Stimulated activated CD4-positive, alpha-beta T cell treated with anti-CD3 and anti-CD28 coated beads, Interleukin-12 subunit alpha, Interleukin-12 subunit beta, amount 100 ng/mL, for 4 hours (primary cell): ENCODE measurements around the gene SH3TC1.

Source experiments
- DNase-seq: peaks from one replicate; pipeline ENCODE4 v3.0.0-alpha.2; 2020

The SH3TC1 gene

DNA sequence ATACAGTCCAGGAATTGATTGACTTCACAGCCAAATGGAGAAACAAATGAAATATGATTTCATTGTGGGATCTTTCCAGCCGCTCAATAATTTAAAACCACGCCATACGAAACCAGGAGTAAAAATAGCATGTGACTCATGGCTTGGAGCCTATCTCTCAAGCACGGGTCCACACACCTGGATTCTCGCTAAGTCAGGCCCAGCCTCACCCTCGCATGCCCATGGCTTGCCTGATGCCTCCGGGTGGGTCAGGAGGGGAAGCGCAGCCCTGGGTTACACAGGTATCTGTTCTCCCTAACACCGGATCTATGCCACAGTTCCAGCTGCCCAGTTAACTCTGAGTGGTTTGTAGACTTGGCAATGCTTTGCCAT lies 34.9 kb upstream of the SH3TC1 start:
- DNase-seq = no peak

DNA sequence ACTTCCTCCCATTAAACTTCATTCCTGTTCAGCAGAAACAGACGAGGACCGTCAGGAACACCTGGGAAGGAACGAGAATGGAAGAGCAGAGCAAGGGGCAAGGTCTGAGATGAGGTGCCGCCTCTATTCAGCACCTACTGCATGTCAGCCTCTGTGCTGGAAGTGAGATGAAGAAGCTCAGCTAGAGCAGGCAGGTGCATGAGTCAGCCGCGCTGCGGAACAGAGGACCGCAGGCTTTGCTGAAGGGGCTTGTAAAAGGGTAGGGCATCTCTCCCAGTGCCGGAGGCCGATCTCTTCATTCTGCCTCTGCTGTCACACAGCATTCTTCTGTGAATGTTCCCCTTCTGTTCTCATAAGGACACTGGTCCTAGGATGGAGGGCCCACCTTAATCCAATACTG lies 34.4 kb upstream of the SH3TC1 start:
- no peak for DNase-seq

DNA sequence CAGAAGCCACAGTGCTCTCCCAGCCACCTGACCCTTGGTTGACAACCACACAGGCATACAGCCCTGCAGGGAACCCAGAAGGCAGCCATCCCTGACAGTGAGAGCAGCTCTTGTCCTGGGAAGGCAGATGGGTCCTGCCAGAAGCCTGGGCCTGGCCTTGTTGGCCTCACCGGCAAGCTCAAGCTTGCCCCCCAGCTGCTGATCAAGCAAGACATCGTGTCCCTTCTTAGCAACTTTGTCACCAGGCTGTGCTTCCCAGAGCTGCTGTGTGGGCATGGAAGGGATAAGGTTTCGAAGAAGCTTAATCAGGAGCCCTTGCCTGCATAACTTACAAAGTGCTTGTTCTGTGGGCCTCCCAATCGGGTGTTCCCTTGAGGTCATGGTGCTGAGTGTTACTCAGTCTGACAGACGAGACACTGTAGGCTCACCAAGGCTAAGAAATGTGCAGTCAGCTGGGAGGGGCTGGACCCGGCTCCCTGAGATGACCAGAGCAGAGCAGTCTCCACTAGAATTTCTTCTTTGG lies 33.7 kb upstream of the SH3TC1 start:
- DNase-seq = no peak

DNA sequence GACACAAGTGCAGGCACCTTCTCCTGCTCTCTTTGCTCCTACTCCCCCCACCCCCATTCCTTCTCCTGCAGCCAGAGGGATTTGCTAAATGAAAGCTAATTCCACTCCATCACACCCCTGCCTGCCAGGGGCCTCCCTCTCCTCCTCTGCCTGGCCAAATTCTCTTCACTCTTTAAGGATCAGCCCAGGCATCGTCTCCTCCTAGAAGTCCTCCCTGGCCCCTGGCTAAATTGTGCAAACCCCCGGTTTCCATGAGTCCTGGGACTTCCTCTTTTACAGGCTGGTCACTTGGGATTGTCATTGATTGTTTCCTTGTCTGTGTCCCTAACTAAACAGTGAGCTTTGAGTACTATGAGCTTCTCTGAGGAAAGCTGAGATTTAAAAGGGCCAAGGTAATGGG lies 31.8 kb upstream of the SH3TC1 start:
- no peak for DNase-seq

DNA sequence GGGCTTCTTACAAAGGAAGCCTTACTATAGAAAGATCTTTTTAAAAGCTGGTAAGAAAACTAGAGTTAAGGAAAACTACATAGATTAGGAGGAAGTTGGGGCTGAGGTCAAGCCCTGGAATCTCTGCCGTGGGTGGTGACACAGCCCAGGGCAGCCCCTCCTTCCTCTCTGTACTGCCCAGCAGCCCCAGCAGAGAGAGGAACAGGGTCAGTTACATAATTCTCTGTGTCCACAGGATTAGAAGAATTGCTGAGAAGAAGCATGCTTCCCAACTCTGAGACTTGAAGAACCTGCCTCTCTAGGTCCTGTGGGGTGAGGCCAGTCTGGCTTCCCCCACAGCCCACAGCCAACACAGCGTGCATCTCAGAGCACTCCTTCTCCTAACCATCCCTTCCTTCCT lies 31.3 kb upstream of the SH3TC1 start:
- DNase-seq = no peak

DNA sequence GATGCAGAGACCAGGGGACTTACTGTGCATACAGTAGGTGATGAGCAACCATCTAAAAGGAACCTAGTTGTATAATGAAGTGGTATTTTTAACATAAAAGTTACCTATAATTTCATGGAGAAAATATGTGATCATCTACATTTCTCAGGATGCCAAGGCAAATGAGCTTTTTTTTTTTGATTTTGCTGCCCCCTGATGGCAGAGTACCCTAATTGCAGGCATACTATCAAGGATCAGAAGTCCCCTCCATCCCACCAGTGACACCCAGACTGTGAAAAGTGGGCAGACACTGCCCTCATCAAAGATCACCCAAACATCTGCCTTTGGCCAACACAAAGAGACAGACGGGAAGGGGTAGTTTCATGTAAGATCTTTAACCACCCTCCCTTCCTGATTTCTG lies 30.9 kb upstream of the SH3TC1 start:
- no peak for DNase-seq

DNA sequence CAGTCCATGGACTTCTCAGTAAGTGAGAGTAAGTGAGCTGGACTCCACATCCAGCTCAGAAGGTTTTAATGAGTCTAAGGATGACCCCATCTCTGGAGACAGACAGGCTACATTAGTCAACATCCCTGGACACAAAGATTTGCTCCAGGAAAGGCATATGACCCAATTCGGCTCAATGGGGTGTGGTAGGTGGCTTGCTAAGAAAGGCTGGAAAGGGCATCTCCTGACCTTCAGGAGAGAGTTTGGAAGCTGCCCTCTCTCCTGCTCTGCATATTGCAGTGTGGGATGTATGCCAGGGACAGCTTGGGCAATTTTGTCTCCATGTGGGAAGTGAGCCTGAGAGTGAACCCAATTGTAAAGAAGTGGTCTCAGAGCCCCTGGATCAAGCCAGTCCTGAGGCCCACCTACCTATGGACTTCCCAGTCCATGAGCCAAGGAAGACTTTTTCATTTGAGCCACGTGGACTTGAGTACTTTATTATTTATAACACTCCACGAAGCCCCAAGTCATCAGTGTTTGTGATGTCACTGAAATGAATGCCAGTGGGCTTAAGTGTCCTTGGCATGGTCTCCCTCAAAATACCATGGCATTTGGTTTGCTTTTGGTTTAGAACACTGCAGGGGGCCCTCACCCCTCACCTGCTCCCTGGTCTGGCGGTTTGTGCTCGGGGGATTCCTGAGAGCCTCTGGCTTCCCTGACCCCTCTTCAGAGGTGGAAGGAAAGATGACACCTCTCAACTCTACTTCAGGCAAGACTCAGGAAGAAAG lies 30.1 kb upstream of the SH3TC1 start:
- DNase-seq = no peak

DNA sequence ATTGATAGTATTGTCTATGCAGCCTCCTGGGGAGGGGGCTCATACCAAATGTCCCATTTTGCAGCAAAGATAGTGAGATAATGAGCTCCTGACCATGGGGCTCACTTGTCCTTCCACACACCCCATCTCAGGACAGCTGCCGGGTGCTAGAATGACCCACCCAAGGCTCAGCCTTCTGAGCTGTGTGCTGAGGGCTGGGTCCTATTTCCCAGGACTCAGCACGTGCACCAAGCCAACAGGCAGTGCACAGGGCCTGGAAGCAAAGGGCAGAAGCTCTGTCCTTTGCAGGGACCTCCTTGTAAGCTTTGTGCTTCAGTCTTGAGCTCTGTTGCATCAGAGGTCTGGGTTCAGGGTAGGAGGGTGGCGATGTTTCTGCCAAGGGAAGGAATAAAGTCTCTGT lies 29.3 kb upstream of the SH3TC1 start:
- DNase-seq = no peak

DNA sequence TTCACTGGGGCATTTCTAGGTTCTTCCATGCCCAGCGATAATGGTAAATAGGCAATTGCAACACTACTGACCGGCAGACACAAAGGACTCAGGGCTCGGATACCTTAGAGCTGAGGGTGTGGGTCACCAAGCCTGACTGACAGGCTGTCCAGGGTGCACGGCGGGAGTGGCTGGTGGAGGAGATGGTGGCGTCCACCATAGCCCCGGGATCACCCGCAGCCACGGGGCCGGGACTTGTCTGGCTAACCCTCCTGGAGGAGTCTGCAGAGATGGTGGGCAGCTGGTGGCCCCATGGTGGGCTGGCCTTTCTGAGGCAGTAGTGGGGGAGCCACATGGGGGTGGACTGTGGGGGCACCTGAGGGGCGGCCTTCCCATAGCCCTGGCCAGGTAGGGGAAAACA lies 28.7 kb upstream of the SH3TC1 start:
- no peak for DNase-seq

DNA sequence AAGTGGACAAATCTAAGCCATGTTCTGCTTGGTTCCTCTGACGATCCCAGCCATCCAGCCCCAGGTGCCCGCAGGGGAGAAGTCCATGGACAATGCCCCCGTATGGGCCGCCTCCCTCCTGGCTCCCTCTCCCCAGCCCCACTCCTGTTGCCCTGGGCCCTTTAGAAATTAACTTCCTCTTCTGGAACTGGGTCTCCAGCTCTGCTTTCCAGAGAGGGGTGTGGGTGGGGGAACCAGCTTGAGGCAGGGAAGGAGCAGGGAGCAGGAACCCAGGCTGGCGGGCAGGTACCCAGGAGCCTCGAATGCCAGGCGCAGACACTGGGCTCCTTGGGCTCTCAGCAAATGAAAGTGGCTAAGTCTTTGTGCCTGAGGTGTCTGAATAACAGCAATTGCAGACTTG lies 27.8 kb upstream of the SH3TC1 start:
- no peak for DNase-seq

DNA sequence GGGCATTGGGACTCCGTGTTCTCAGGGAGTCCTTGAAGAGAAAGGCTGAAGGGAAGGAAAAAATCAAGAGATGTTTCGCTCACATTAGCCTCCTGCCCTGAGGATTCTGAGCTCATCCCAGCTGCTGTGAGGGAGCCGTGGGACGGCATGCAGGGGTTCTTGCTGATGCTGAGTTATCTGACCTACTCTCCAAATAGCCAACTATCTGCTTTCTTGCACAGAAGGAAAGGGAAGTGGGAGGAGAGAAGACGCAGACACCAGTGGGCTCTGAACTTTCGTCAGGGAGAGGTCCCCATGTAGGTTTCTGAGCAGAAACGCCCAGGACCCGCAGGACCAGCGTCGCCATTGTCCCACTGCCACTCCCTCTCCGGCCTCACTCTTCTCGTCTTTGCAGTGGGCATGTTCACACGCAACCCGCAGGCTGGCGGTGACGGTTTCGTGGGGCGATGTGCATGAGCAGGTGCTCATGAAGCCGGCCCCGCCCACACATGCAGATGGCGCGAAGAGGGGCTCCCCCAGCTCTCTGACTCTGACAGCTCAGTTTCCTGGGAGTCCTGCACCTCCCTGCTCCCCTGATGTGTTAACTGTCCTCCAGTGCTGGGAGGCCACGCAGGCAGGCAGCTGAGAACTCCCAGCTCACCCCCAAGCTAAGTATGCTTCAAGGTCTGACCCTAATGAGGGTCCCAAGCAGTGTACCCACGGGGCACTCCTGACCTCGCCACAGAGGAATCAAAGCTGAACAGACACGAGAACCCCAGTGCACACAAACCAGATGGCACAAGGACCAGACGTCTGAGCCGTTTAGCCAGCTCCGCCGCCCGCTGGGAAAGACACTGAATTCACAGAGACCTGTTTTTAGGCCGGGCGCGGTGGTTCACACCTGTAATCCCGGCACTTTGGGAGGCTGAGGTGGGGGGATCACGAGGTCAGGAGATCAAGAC lies 26.8 kb upstream of the SH3TC1 start:
- DNase-seq = peak; percentile 22

DNA sequence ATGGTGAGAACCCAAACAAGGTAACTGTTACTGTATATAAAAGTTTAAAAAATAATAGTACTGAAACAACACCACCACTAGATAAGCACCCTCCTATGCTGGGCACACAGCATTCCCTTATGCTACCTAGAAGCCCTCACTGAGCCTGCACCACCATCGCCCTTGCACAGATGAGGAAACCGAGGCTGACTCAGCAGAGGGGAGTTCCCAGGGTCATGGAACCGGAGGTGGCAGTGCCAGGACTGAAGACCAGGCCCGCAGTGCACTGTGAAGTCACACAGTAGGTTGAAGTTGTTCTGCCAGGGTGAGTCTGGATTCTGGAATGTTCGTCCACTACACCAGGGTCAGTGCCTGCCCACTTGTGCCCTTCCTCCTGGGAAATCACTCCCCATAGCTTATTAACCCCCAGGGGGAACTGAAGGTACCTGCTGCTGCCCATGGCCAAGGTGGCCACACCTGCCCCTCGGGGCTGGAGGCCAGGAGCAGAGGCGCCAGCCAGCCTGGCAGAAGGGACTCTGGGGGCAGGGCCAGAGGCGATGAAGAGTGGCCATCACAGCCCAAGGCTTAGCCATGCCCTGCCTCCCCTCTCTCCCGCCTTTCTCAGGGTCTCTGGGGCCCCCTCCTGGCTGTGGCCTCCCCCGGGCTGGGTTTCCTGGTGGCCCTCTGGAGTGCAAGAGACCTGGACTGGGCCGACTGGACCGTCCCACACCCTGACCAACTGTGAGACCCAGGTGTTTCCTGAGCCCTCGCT lies 25.4 kb upstream of the SH3TC1 start:
- DNase-seq = no peak

DNA sequence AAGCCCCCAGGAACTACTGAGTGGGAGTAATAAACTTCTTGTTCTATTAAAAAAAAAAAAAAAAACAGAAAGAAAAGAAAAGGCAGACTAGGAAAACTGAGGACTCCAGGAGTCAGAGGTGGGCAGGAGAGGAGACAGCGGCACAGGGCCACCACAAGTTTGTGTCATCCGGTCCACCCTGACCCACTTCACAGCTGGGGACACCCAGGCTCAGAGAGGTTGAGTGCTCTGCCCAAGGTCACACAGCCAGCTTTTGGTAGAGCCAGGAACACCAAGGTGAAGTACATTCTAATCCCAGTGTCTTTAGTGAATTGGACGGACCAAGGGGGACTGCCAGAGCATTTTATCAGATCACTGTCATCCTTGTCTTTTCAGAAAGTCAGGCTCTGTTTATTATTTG lies 24.1 kb upstream of the SH3TC1 start:
- no peak for DNase-seq

DNA sequence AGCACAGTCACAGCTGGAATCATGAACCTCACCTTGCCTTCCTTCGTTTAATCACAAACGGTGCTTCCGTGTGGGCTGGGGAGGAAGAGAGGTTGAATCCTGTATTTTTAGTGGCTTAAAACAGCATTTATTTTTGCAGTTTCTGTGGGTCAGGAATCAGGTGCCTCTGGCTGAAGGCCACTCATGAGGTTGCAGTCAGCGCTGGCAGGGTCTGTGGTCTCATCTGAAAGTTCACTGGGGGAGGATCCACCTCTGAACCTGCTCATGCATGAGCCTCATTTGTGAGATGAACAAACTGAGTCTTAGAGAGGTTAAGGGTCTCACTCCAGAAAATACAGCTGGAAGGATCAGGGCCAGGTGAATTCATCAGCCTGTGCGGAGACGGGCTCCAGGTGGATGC lies 23.4 kb upstream of the SH3TC1 start:
- no peak for DNase-seq

DNA sequence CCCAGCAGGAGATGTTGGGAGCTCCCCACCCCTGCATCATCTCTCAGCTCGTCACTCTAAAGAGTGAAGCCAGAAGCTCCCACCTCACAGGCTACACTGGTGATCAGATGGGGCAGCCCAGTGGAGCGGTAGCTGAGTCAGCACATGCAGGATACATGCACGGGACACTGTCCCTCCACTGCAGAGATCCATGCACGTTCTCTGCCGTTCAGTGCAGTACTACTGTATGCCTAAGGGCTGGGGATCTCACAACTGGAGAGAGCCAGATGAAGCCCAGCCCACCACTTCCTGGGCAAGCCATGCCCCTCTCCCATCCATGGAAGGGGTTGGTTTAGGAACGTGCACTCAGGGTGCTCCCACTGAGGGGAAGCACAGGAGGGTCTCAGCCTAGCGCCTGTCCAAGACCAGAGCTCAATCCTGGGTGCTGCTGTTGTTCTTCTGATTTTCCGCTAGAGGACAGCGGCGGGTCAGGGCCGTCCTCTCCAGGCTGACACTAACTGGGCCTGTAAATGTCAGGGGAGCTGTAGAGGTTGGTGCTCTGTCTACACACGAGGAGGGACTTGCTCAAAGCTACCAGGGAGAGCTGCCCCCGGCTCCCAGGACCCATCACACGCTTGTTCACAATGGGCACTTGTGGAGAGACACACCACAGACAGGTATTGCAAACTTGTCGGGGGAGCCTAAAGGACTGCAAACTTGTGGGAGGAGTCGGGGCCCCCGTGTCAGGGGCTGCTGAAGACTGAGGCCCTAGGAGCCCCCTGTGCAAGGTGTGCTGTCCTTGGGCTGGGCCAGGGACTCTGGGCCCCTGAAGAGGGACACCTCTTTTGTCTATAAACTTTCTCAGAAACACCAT lies 22.3 kb upstream of the SH3TC1 start:
- no peak for DNase-seq

DNA sequence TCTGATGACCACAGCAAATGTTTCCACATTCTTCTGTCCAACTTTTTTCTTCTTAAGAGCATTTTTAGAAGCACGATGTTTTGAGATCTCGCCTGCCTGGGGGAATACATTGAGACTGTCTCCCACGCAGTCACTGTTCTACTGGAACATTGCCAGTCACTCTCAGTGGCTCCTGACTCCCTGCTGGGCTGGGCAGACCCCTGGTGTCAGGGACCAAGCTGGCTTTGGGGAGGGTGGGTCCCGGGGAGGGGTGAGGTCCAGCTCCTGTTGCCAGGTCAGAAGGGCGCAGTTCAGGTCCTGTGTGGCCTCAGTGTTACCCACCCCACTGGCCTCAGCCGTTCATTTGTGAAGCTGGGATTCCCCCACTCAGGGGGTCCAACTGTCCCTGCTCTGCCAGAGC lies 21.5 kb upstream of the SH3TC1 start:
- DNase-seq = no peak

DNA sequence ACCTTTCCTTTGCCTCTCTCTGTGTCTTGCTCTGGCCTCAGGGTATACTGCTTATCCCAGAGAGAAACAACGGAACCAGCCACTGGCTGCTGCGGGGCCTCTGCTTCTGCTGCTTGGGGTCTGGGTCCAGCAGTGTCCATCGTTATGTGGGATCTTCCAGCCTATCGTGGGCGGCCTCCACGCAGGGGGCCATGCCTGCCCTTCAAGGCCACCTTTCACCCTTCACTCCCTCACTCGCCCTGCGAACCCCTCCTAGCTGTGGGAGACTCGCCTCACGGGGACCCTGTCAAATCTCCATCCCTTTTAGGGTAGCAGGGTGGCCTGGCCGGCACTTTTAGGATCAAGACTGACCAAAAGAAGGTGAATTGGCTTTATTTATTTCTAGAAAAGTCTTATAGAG lies 21.1 kb upstream of the SH3TC1 start:
- DNase-seq = no peak

DNA sequence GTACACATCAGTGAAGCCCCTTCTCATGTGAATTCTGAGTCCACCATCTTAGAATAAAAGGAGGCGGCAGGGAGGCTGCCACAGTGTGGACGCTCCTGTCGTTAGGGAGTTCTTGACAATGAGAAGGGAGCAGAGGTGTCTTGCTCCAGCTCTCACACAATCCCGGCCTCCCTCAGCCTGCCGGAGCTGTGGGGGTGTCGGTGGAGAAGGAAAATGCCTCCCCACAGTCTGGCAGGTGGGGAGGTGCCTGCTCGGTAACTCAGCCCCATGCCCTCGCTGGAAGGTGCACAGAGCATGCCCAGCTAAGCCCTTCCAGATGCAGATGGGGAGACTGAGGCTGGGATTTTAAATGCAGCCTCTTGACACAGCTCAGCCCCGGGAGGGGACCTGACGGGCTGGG lies 20.0 kb upstream of the SH3TC1 start:
- DNase-seq = no peak

DNA sequence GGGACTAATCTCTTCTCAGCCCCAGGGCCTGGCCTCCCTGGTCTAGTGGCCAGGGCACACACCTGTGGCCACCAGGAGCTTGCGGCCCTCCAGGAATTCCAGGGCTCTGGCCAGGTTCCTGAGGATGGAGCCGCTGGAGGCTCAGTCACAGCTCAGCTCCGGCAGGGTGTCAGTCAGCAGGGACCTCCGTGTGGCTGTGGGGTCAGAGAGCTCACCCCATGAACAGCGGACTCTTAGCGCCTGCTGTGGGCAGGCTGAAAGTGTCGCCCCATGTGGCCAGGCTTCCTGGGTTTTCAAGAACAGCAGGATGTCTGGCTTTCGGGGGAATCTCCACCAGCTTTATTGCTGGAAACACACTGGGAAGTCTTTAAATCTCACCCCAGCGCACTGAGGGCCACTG lies 19.3 kb upstream of the SH3TC1 start:
- no peak for DNase-seq

DNA sequence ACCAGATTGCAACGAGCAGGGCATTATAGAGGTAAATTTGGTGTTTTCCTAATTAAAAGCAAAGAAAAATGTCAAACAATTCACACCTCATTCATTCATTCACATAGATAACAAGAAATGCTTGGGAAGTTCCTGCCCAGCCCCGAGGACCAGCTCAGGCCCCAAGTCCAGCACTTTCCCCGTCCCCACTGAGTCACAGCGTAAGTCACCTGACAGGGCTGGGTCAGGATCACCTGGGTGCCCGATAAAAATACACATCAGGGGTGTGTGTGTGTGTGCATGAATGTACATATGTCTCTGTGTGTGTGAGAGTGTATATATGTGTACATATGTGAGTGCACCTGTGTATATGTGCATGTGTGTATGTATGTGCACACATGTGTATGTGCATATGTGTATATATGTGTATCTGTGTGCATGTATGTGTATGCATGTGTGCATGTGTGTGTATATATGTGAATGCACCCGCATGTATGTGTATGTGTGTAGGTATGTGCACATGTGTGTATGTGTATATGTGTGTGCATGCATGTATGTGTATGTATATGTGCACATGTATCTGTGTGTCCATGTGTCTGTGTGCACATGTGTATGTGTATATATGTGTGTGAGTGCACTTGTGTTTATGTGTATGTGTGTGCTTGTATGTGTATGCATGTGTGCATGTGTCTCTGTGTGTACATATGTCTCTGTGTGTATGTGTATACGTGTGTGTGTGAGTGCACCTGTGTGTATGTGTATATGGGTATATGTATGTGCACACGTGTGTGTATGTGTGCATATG lies 18.6 kb upstream of the SH3TC1 start:
- DNase-seq = no peak

DNA sequence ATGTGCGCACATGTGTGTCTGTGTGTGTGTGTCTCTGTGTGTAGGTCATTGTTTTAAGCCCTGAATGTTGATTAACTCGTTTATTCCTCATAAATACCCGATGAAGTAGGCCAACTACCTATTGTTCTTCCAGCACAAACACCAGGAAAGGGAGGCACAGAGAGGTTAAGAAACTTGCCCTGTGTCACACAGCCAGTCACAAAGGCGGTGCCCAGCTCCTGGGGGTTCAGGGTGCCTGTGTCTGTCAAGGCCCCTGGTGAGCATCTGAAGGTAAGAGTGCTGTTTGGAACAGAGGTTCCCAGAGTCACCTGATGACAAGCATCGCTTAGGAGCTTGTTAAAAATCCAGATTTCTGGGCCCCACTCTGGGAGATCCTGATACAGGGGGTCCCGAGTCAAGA lies 18.0 kb upstream of the SH3TC1 start:
- DNase-seq = no peak

DNA sequence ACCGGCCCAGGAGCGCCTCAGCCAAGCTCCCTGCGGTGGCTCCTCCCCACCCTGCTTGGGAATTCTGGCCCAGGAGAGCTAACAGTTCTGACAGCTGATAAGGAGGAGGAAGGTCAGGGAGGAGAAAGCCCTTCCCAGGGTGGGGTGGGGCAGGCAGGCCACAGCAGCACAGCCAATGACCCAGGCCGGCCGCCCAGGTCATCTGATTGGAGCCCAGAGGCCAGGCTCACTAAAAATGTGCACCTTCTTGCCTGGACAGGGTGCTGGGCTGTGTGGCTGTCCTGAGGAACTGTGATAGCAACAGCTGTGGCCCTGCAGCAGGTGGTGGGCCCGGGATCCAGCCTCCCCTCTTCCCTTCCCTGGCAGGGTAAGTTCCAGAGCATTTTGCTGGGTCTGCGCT lies 17.2 kb upstream of the SH3TC1 start:
- no peak for DNase-seq
